GM23248 (cell line): ENCODE data around the gene COL28A1.

Experiments used
- EZH2 ChIP-seq: fragments of 200-600 bp; sonication (generic); IDR thresholded peaks from 2 replicates; pipeline ENCODE4 v1.6.1; 2018; ENCODE audit warnings: antibody characterized with exemption, mild to moderate bottlenecking; ENCODE audit not compliant: insufficient read depth, poor library complexity, severe bottlenecking
- EZH2phosphoT487 ChIP-seq: fragments of 200-600 bp; sonication (generic); IDR thresholded peaks from 2 replicates; pipeline ENCODE4 v1.6.1; 2018; ENCODE audit warnings: antibody characterized with exemption, moderate library complexity, mild to moderate bottlenecking, low read depth; ENCODE audit not compliant: insufficient read depth

DNA sequence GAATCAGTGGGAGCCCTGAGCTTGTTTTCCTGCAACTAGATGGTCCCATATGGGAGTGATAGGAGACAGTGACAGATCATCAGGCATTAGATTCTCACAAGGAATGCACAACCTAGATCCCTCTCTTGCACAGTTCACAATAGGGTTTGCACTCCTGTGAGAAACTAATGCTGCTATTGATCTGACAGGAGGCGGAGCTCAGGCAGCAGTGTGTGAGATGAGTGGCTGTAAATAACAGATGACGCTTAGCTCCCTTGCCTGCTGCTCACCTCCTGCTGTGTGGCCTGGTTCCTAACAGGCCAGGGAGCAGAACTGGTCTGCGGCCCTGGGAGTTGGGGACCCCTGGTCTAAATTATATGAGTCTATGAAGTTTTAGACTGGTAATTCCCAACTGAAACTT is 34.9 kb upstream of the COL28A1 start:
- TF ChIP-seq EZH2 (no peak), EZH2phosphoT487 (no peak)
